Right atrium auricular region (tissue), 2 donors: Measurements from ENCODE around the gene OSGIN1. TPM values are rescaled to one million over a fixed set of nuclear protein-coding genes. Genes with fewer than 3 reads are reported as not detected.

Source experiments
- DNase-seq: peaks from one replicate; pipeline ENCODE4 v3.0.0-alpha.2; 2019; ENCODE audit warnings: low spot score
- H3K27ac ChIP-seq, 2 donors: fragments of 200-600 bp; sonication (generic); 1 replicate in 1 of 2; 2 replicates in 1 of 2; pipeline ENCODE4 v1.5.1; 2016 to 2019
- H3K27me3 ChIP-seq, 2 donors: fragments of 200-600 bp; sonication (generic); one replicate each; pipeline versions ENCODE4 v1.5.1 to v1.6.0; 2017 to 2019
- H3K36me3 ChIP-seq: fragments of 200-600 bp; sonication (generic); one replicate; pipeline ENCODE4 v1.5.1; 2016
- H3K4me1 ChIP-seq, 2 donors: fragments of 200-600 bp; sonication (generic); one replicate each; pipeline versions ENCODE4 v1.5.1 to v1.6.0; 2017 to 2019
- H3K4me3 ChIP-seq, 2 donors: fragments of 200-600 bp; sonication (generic); 1 replicate in 1 of 2; 2 replicates in 1 of 2; pipeline ENCODE4 v1.5.1; 2017 to 2019; ENCODE audit warnings: mild to moderate bottlenecking in 1 of 2, moderate library complexity in 1 of 2
- H3K9me3 ChIP-seq, 2 donors: fragments of 200-600 bp; sonication (generic); one replicate each; pipeline ENCODE4 v1.5.1; 2019
- CTCF ChIP-seq, 2 donors: fragments of 200-600 bp; sonication (generic); IDR thresholded peaks; one replicate each; pipeline ENCODE4 v1.5.1; 2019; ENCODE audit warnings: antibody characterized with exemption in 2 of 2
- total RNA-seq, 2 donors: library from RNA; depleted of rRNA; stranded (reverse); fragments of >200 nt; gene quantifications; one replicate each; pipeline ENCODE4 v1.1.0, GENCODE V29; 2016

Gene OSGIN1
- total RNA-seq, 2 donors from 2014 or later, result 6.0 to 6.5 TPM

GRCh38 chr16:83994087-83994486 lies 41.0 kb downstream of the OSGIN1 start:
- H3K36me3 ChIP-seq, result no peaks in the 10 kb centered on the region
- no peaks in the 10 kb centered on the region for H3K9me3 ChIP-seq
- no peak for TF ChIP-seq CTCF (IDR thresholded peaks at IDR 0.05)
- H3K27ac ChIP-seq, result no peak overlapping the region
- H3K27me3 ChIP-seq, result no peaks in the 10 kb centered on the region
- no peak for DNase-seq
- H3K4me3 ChIP-seq, result no peak overlapping the region
- H3K4me1 ChIP-seq, result peaks cover 0 to 23% of the 10 kb centered on the region in 2 donors

GRCh38 chr16:83994703-83995102 lies 41.7 kb downstream of the OSGIN1 start:
- Histone ChIP-seq H3K36me3 (no peaks in the 10 kb centered on the region), H3K9me3 (no peaks in the 10 kb centered on the region), H3K4me3 (no peak overlapping the region), H3K27me3 (no peaks in the 10 kb centered on the region), H3K4me1 (peaks cover 0 to 23% of the 10 kb centered on the region in 2 donors), H3K27ac (no peak overlapping the region)
- no peak for DNase-seq
- TF ChIP-seq CTCF (IDR thresholded peaks at IDR 0.05), result no peak

GRCh38 chr16:83995754-83996153 lies 42.7 kb downstream of the OSGIN1 start:
- H3K4me1 ChIP-seq, result peaks cover 0 to 23% of the 10 kb centered on the region in 2 donors
- no peaks in the 10 kb centered on the region for H3K9me3 ChIP-seq
- H3K27ac ChIP-seq, result no peak overlapping the region
- H3K4me3 ChIP-seq, result no peak overlapping the region
- no peaks in the 10 kb centered on the region for H3K27me3 ChIP-seq
- no peaks in the 10 kb centered on the region for H3K36me3 ChIP-seq
- no peak for TF ChIP-seq CTCF (IDR thresholded peaks at IDR 0.05)
- no peak for DNase-seq

- Histone ChIP-seq H3K4me3 (no peak overlapping the region), H3K27ac (no peak overlapping the region), H3K36me3 (no peaks in the 10 kb centered on the region), H3K27me3 (no peaks in the 10 kb centered on the region), H3K9me3 (no peaks in the 10 kb centered on the region), H3K4me1 (peaks cover 0 to 23% of the 10 kb centered on the region in 2 donors)
- no peak for TF ChIP-seq CTCF (IDR thresholded peaks at IDR 0.05)
- DNase-seq, result no peak
These were observed 43.6 kb downstream of the OSGIN1 start for GRCh38 chr16:83996481-83997252.

GRCh38 chr16:83998091-83998490 lies 45.1 kb downstream of the OSGIN1 start:
- no peak for TF ChIP-seq CTCF (IDR thresholded peaks at IDR 0.05)
- Histone ChIP-seq H3K27me3 (no peaks in the 10 kb centered on the region), H3K27ac (no peak overlapping the region), H3K4me3 (no peak overlapping the region), H3K4me1 (peaks cover 0 to 11% of the 10 kb centered on the region in 2 donors), H3K36me3 (no peaks in the 10 kb centered on the region), H3K9me3 (no peaks in the 10 kb centered on the region)
- DNase-seq, result no peak
